Measurements from ENCODE around the gene KRTAP4-9.
"Not testable (repeated sequence)": the region's sequence is repeated elsewhere in the genome, so short reads cannot be mapped to it uniquely, and the experiment has no call there.

Gene KRTAP4-9

DNA sequence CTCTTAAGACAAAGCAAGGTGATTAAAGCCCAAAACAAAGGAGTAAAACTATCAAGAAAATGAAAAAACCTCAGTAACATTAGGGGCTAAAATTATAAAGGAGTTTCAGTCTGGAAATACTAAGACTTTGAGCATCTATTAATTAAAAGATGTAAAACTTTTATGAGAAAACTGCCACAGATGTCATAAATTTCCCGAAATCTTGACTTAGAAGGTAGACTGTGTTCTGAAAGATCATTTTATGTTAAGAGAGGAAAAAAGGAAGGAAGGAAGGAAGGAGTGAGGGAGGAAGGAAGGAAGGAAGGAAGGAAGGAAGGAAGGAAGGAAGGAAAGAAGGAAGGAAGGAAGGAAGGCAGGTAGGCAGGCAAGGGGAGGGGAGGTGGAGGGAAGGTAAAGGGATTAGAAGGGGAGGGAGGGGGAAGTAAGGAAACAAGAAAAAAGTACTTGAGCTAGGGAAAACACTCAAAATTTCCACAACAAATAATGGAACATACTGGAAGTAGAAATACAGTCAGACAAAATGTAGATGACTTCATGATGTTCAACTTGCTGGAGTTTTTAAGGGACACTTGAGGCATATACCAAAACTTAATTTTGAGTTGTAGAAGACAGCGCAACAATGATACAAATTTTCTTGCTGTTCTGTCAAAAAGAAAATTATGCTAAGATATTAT, 42.5 kb downstream of the KRTAP4-9 start:
- Histone ChIP-seq H3K9me2 (ENCODE audit: low read depth, low read length) (no peaks in the 10 kb centered on the region), H3K27me3 (ENCODE audit: insufficient read depth, low read length) (no peaks in the 10 kb centered on the region), H3K4me1 (ENCODE audit: insufficient read depth, low read length, severe bottlenecking) (no peaks in the 10 kb centered on the region), H3K79me2 (ENCODE audit: insufficient read depth, low read length) (no peaks in the 10 kb centered on the region), H3F3A (ENCODE audit: insufficient read depth, low read length) (no peaks in the 10 kb centered on the region), H3K9ac (ENCODE audit: low read length) (no peak overlapping the region), H2AFZ (ENCODE audit: low read length) (no peak overlapping the region), H3K27ac (ENCODE audit: low read depth, low read length, poor library complexity, severe bottlenecking) (no peak overlapping the region), H3K4me2 (ENCODE audit: low read length) (no peak overlapping the region), H3K36me3 (ENCODE audit: insufficient read depth, low read length) (no peaks in the 10 kb centered on the region; the same call in 1 of the 2 replicates), H4K20me1 (ENCODE audit: insufficient read depth, low read length) (no peaks in the 10 kb centered on the region), H3K9me3 (ENCODE audit: low read length) (no peaks in the 10 kb centered on the region), H3K4me3 (ENCODE audit: low read depth, low read length, poor library complexity, severe bottlenecking) (no peak overlapping the region)
- TF ChIP-seq, protein P1, sequence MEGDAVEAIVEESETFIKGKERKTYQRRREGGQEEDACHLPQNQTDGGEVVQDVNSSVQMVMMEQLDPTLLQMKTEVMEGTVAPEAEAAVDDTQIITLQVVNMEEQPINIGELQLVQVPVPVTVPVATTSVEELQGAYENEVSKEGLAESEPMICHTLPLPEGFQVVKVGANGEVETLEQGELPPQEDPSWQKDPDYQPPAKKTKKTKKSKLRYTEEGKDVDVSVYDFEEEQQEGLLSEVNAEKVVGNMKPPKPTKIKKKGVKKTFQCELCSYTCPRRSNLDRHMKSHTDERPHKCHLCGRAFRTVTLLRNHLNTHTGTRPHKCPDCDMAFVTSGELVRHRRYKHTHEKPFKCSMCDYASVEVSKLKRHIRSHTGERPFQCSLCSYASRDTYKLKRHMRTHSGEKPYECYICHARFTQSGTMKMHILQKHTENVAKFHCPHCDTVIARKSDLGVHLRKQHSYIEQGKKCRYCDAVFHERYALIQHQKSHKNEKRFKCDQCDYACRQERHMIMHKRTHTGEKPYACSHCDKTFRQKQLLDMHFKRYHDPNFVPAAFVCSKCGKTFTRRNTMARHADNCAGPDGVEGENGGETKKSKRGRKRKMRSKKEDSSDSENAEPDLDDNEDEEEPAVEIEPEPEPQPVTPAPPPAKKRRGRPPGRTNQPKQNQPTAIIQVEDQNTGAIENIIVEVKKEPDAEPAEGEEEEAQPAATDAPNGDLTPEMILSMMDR (IDR thresholded peaks at IDR 0.05; ENCODE audit: low read length) = no peak
- TF ChIP-seq EZH2 (IDR thresholded peaks at IDR 0.05; ENCODE audit: borderline replicate concordance, low read length) = no peak

DNA sequence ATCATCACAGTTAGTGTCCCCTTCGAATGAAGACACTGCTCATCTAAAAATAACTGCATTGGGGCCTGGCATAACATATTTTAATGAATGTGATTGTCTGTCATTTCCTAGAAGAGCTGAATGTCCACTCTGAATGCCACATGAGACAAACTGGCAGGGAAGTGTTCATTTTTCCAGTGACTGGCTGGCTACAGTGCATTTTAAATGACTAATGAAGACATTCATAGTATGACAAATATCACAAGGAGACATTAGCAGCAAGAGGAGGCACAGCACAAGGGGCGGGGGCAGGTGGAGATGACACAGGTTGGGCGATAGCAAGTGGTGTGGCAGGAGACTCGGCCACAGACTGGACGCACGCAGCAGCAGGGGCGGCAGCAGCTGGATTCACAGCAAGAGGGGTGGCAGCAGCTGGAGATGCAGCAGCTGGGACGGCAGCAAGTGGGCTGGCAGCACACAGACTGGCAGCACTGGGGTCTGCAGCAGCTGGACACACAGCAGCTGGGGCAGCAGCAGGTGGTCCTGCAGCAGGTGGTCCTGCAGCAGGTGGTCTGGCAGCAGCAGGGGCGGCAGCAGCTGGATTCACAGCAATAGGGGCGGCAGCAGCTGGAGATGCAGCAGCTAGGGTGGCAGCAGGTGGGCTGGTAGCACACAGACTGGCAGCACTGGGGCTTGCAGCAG, 43.9 kb downstream of the KRTAP4-9 start:
- H2AFZ ChIP-seq (ENCODE audit: low read length); H3K36me3 ChIP-seq (ENCODE audit: insufficient read depth, low read length); H4K20me1 ChIP-seq (ENCODE audit: insufficient read depth, low read length); H3K27me3 ChIP-seq (ENCODE audit: insufficient read depth, low read length); H3F3A ChIP-seq (ENCODE audit: insufficient read depth, low read length); H3K9ac ChIP-seq (ENCODE audit: low read length); H3K9me2 ChIP-seq (ENCODE audit: low read depth, low read length); H3K4me1 ChIP-seq (ENCODE audit: insufficient read depth, low read length, severe bottlenecking); H3K27ac ChIP-seq (ENCODE audit: low read depth, low read length, poor library complexity, severe bottlenecking); H3K9me3 ChIP-seq (ENCODE audit: low read length); H3K4me2 ChIP-seq (ENCODE audit: low read length); H3K4me3 ChIP-seq (ENCODE audit: low read depth, low read length, poor library complexity, severe bottlenecking); H3K79me2 ChIP-seq (ENCODE audit: insufficient read depth, low read length): not testable (repeated sequence)

DNA sequence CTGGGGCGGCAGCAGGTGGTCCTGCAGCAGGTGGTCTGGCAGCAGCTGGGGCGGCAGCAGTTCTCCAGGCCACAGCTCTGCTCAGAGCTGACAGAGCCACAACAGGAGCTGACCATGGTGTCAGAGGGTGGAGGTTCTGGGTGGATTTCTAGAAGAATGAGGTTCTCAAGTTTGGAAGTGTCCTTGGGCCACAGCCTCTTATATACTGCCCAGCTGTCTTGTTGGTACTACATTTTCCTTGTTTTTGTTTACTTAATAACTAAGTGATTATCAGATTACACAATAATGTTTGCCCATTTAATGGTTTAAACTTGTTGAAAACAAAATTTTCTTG, 44.4 kb downstream of the KRTAP4-9 start, which contains the start of gene KRTAP4-5:
KRTAP4-5 (minus strand) TSS at position 174 of the 334 bp plus-strand sequence; CDS start at position 116, 58 bp downstream.
- Histone ChIP-seq H3K27ac (ENCODE audit: low read depth, low read length, poor library complexity, severe bottlenecking) (no peak within 1 kb of the TSS), H3K27me3 (ENCODE audit: insufficient read depth, low read length) (no peaks in the 10 kb centered on the region), H3K9me2 (ENCODE audit: low read depth, low read length) (no peaks in the 10 kb centered on the region), H3K36me3 (ENCODE audit: insufficient read depth, low read length) (no peaks in the 10 kb centered on the region), H3K9me3 (ENCODE audit: low read length) (no peaks in the 10 kb centered on the region), H3K79me2 (ENCODE audit: insufficient read depth, low read length) (no peaks in the 10 kb centered on the region), H3K4me1 (ENCODE audit: insufficient read depth, low read length, severe bottlenecking) (no peaks in the 10 kb centered on the region), H3F3A (ENCODE audit: insufficient read depth, low read length) (no peaks in the 10 kb centered on the region), H2AFZ (ENCODE audit: low read length) (no peak within 1 kb of the TSS), H3K9ac (ENCODE audit: low read length) (no peak within 1 kb of the TSS), H3K4me2 (ENCODE audit: low read length) (no peak within 1 kb of the TSS), H3K4me3 (ENCODE audit: low read depth, low read length, poor library complexity, severe bottlenecking) (no peak within 1 kb of the TSS), H4K20me1 (ENCODE audit: insufficient read depth, low read length) (no peaks in the 10 kb centered on the region)
- TF ChIP-seq, protein P1 (IDR thresholded peaks at IDR 0.05; ENCODE audit: low read length) = no peak
- TF ChIP-seq EZH2 (IDR thresholded peaks at IDR 0.05; ENCODE audit: borderline replicate concordance, low read length) = no peak

DNA sequence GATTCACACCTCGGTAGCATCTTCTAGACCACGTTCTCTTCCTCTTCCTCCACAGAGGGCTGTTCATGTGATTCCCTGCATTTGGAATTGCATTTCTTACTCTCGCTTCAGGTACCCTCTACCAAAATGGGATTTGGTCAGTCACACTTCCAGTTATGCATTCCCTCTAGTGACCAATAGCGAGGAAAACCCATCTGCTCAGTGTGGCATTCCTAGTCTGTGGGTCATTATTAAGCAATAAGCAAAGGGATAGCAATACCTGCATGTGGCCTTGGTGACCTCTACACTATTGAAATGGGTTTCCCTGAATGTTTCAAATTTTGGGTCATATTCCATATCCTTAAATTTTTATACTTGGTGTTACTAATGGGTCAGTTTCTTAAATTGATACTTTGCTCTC, 44.8 kb downstream of the KRTAP4-9 start:
- Histone ChIP-seq H3K36me3 (ENCODE audit: insufficient read depth, low read length) (no peaks in the 10 kb centered on the region), H3K4me1 (ENCODE audit: insufficient read depth, low read length, severe bottlenecking) (no peaks in the 10 kb centered on the region), H3F3A (ENCODE audit: insufficient read depth, low read length) (no peaks in the 10 kb centered on the region), H4K20me1 (ENCODE audit: insufficient read depth, low read length) (no peaks in the 10 kb centered on the region), H3K79me2 (ENCODE audit: insufficient read depth, low read length) (no peaks in the 10 kb centered on the region), H3K4me2 (ENCODE audit: low read length) (no peak overlapping the region), H3K9ac (ENCODE audit: low read length) (no peak overlapping the region), H3K27ac (ENCODE audit: low read depth, low read length, poor library complexity, severe bottlenecking) (no peak overlapping the region), H3K9me3 (ENCODE audit: low read length) (no peaks in the 10 kb centered on the region), H3K27me3 (ENCODE audit: insufficient read depth, low read length) (no peaks in the 10 kb centered on the region), H3K9me2 (ENCODE audit: low read depth, low read length) (no peaks in the 10 kb centered on the region), H2AFZ (ENCODE audit: low read length) (no peak overlapping the region), H3K4me3 (ENCODE audit: low read depth, low read length, poor library complexity, severe bottlenecking) (no peak overlapping the region)
- TF ChIP-seq, protein P1 (IDR thresholded peaks at IDR 0.05; ENCODE audit: low read length) = no peak
- TF ChIP-seq EZH2 (IDR thresholded peaks at IDR 0.05; ENCODE audit: borderline replicate concordance, low read length) = no peak

Measured in OCI-LY1 (cell line).